HG02884 (cell line): Measurements from ENCODE around the gene UVRAG.

Source experiments
- ATAC-seq: cut with Tn5 transposase; IDR thresholded peaks from one replicate; pipeline ENCODE4 v1.9.1; 2021; ENCODE audit warnings: mild to moderate bottlenecking, moderate library complexity; ENCODE audit not compliant: unreplicated experiment

The UVRAG gene

DNA sequence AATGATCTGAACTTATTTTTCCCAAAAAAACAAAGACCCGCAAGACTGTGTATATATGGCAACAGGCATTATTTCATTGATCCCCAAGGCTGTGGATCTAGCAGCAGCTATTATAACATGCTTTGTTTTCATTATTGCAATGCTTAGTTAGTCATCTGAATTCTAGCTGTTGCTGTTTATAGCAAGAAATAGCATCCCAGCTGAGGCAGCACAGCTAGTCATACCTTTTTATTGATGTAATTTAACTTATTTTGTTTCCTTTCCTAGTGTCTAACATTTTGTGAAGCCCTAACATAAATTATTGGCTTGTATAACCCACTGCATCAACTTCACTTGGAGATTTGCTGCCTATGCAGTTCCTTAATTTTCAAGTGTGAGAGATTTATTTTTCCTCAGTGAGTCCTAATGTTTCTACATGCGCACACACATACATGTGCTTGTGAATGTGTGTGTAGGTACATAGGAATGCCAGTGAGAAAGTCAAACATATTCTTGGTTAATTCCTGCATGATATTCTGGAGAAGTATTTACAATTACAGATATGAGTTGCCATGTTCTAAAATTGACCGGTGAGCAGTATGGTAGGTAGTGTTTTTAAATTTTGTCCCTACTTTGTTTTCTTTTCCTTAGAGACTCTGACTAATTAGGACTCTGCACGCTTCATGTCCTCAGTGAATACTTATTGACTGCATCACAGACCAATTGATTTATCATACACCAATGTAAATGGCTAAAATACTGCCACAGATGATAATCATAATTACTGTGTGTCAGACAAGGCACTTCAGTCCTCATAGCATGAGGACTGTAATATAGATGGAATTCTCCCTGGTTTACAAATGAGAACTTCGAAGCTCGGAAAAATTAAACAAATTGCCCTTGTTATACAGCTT, 272.0 kb downstream of the UVRAG start:
- ATAC-seq: no peak

DNA sequence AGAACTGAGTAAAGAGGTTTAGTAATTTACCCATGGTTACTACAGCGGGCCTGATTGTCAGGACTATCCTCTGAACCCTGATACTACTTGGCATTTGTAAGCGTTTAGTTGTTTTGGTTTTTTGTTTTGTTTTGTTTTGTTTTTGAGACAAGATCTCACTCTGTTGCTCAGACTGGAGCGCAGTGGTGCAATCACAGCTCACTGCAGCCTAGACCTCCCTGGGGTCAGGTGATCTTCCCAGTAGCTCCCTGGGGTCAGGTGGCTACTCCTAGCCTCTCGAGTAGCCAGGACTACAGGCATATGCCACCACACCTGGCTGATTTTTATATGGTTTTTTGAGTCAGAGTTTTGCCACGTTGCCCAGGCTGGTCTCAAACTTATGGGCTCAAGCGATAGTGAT, 272.7 kb downstream of the UVRAG start:
- no peak for ATAC-seq

DNA sequence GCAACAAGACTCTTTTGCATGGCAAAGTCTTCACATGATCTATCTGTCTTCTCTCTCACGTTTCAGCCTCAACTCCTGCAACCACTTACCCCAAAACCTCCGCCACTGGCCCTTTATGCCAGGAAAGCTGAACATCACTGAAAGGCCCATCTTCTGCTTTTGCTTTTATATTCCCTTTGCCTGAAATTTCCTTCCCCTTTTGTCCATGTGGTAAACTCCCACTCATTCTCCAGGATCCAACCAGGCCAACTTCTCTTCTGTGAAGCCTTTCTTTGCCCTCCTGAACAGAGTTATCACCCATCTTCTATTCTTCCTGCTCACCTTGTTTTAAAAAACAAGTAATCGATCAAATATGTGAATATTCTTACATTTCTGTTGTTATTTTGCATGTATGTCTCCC, 273.5 kb downstream of the UVRAG start:
- no peak for ATAC-seq

DNA sequence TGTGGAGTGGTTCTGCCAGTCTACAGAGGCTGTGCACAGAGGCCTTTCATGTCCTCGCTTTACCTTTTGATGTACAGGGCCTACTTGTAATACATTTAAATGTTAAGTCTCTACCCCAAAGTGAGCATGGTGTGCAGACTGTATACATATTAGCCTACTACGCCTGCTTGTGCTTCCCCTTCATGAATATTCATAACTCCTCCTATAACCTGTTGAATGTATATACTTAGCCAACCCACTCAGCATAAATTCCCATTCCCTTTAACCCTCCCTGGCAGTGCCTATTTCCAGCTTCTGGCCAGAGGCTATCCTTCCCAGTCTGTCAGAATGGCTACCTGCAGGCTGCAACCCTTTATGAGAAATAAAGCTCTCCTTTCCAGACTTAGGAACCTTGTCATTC, 275.2 kb downstream of the UVRAG start:
- no peak for ATAC-seq

DNA sequence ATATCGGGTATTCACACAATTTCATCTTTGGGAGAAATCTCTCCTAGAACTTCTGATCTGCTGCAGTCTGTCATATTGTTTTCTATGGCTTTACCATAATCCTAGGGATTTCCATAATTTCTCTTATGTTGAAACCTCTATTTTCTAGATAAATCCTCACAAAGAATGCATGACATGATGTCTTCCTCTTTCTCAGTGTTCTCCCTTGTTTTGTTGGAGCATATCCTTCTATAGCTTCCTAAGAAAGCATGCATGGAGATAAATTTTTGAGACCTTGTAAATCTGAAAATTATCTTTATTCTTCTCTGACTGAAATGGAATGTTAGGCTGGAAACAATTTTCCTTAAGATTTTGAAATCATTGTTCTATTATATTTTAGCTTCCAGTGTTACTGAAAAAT, 275.8 kb downstream of the UVRAG start:
- no peak for ATAC-seq

DNA sequence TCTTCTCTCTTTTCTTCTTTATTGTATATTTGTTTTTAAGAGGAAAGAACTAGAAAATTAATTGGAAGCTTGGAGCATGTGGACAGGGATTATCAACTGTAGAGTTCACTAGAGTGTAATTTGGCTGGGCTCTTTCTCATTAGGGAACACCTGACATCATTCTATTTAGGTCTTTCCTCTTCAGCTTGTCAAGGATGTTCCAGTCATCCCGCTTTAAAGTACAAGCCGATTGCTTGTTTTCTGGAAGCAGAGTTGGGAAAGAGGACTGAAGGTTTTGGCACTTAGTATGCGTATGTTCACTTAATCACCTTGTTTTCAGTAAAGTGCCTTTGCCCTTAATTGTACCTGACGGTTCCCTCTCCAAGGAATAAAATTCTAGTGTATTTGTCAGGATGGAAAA, 279.7 kb downstream of the UVRAG start:
- ATAC-seq: no peak

DNA sequence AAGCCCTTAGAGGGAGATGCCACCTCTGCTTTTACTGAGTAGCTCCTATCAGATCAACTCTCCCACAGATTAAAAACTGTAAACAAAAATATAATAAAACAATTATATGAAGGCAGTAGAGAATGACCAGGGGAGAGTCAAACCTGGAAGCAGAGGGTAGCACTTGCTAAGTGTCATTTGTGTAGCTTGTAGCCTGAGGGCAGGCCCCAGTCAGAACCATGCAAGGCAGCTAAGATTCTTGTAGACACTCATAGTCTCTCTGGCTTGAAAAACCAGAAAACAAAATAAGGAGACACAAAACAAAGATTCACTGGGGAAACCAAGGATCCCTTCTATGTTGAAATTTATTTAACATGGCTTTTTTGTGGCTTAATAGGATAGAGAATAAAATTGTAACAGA, 280.9 kb downstream of the UVRAG start:
- no peak for ATAC-seq

DNA sequence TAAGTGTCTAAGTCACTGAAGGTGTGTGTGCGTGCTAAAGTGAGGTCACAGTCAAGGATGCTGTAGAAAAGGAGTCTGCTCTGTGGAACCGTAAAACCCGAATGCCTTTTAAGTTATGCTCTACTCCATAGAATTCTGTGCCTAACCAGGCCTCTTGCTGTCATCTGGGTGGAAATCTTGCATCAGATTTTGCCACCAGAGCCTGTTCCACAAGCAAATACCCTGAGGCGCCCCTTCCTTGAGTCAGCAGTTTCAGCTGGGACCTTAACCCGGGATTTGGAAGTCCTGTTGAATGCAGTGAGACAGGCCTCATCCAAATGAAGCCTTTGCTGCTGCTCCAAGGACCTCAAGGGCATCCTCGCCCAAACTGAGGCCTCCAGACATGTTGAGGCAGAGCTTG, 281.5 kb downstream of the UVRAG start:
- no peak for ATAC-seq

DNA sequence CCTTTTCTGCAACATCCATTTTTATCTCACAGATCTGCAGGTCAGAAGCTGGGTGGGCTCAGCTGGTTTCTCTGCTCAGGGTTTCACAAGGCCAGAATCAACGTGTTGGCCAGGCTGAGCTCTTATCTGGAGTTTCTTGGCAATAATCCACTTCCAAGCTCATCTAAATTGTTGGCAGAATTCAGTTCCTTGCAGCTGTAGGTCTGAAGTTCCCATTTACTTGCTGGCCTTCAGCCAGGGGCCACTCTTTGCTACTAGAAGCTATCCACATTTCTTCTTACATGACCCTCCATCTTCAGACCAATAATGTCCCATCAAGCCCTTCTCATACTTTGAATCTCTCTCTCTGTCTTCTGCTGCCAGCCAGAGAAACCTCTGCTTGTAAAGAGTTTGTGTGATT, 287.8 kb downstream of the UVRAG start:
- ATAC-seq: no peak

DNA sequence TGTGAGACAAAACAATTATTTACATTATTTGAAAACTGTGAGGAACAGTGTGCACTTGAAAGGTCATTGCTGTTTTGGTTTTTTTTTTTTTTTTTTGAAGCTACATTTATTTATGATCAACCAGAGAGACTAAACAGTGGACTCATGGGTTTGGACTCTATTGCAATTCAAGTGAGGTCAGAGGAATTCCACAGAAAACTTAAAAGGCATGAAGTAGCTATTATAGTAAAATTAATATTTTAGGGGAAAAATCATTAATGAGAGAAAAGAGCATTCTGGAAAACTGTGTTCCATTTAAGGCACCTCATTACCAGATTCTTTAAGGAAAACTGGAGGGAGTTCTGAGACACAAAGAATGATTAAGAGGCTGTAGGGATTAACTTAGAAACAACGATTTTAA, 288.4 kb downstream of the UVRAG start:
- ATAC-seq: no peak

DNA sequence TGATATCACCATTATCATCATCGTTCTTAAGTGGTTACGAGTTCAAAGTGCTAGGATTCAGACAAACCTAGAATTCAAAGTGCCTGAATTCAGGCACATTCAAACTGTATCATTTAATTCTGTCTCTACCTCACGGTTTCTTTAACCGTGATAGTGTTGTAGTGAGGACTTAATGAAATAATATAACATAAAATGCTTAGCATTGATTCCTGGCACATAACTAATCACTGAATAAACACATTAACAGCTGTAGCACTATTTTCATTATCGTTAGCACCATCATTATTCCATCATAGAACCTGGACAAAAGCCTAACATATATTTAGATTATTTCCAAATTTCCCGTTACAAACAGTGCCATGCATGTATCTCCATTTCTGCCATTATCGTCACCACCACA, 289.3 kb downstream of the UVRAG start:
- ATAC-seq: no peak

DNA sequence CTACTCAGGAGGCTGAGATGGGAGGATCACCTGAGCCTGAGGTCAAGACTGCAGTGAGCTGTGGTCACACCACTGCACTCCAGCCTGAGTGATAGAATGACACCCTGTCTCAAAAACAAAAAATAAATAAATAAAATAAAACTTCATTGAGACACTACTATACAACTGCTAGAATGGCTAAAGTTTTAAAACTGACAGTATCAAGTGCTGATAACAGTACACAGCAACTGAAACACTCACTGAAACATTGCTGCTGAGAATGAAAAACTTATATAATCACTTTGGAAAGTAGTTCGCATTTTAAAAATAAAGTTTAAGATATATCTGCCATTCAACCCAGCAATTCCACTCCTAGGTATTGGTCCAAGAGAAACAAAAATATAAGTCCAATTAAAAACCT, 290.6 kb downstream of the UVRAG start:
- no peak for ATAC-seq

DNA sequence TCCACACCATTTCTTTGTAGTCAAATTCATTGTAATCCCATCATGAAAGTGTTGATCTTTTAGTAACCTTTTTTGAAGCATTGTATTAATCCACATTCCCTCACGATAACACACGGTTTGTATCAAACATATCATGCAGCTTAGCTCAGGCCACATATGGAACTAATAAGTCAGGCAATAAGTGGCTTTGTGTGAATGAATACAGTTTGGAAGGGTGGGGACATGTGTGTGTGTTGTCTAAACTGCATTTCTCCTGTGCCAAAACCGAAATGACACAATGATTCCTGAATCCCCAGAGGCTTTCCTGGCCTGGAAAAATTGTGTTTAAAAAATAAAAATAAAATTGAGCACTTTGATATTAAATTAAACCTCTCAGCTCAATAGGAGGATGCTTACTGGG, 293.0 kb downstream of the UVRAG start:
- no peak for ATAC-seq

DNA sequence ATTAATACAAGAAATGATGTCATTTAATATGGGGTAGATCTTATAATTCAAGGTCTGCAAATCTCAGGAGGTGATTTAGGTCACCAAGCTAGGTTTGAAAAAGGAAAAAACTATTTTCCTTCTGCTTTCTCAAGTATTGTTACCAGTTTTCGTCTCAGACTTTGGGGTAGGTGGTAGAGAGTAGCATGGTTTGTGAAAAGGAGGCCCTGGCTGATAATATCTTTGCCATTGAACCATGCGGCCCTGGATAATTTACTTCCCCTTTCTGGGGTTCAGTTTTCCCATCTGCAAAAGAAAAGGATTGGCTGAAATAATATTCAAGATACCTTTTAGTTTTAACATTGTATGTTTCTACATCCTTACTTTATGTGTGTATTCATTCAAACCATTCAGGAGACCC, 299.2 kb downstream of the UVRAG start:
- ATAC-seq: no peak

DNA sequence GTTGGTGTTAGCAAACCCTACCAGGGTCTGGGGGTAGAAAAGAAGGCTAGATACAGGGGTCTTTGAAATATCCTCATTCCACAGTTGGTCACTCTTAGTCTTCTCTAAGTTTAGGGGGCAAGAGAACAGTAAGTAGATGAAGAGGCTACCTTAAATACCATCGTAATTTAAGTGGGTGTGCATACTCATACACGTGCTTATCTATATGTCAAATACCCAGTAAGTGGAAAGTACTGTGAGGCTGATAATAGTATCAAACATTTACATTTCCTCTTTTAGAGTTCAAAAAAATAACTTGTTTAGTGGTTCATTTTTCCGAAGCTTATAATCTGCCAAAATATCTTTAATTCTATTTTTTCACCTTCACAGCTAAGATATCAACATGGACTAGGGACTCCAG, 300.5 kb downstream of the UVRAG start:
- ATAC-seq: no peak

DNA sequence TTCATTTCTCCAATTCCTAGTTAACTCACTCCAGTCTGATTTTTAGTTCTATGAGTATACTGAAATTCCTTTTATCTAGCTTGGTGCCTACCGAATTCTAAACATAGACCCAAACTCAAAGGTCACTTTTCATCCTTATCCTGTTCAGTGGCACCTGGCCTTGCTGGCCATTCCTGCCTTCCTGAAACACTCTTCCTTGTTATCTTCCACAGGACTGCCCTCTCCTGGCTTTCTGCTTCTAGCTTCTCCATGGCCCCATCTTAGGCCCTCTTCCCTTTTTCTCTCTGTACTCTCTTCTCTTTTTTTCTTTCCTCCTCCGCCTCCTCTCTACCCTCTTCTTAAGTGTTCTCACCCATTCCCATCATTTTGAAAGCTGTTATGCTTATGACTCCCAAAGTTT, 304.0 kb downstream of the UVRAG start:
- ATAC-seq: no peak

DNA sequence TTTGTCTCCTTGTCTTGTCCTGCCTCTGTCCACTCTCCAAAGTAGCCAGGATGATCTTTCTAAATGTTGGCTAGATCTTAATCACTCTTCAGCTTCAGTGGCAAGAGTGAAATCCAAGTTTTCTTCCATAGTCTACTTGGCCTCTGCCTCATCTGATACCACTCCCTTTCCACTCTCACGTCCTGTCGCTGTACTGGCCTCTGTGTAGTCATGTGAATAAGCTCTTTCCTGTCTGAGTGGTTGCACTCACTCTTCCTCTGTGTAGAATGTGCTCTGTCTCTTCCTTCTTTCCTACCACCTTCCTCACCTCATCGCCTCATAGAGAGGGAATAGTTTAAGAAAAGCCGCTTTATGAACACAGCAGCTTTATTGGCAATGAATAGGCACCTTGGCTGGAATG, 304.8 kb downstream of the UVRAG start:
- ATAC-seq: no peak

DNA sequence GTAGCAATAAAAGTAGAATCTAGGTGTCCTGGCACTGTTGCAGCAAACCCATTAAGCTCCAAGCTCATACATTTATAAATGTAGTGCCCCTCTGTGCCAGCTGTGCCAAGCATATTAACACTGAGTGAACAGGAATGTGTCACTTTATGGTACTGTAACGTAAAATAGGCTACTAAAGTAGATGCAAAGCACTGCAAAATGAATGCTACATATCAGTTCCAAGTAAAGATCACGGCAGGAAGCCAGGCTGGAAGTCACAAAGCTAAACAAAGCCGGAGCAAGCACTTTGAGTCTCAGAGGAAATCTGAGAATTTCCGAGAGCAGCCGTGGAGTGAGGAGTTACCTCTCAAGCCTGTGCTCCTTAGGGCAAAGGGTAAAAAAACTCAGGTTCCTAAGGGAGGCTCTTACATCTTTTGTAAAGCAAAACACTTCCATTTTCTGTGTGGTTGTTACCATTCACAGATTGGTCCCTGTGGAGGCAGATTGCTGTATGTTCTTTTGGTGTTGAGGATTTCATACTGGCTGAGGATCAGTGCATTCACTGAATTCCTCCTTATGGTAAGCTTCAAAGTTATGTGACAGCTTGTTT, 305.6 kb downstream of the UVRAG start:
- ATAC-seq: no peak

DNA sequence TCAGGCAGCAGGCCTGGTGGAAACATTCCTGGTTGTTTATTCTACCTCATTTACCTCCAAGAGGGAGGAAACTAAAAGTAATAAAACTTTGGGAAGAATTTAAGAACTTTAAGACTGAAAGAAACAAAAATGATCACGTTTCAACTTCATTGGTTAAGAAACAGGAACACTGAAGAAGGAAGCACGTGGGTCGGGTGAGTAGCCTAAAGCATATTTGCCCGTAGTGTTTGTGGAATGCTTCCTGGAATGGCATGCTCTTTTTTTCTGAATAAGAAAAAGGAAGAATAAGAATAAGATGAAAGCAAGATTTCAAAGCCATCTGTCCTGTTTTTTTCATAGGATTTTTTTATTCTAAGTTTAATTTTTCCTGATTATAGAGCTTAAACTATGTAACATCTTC, 308.2 kb downstream of the UVRAG start:
- ATAC-seq: no peak

DNA sequence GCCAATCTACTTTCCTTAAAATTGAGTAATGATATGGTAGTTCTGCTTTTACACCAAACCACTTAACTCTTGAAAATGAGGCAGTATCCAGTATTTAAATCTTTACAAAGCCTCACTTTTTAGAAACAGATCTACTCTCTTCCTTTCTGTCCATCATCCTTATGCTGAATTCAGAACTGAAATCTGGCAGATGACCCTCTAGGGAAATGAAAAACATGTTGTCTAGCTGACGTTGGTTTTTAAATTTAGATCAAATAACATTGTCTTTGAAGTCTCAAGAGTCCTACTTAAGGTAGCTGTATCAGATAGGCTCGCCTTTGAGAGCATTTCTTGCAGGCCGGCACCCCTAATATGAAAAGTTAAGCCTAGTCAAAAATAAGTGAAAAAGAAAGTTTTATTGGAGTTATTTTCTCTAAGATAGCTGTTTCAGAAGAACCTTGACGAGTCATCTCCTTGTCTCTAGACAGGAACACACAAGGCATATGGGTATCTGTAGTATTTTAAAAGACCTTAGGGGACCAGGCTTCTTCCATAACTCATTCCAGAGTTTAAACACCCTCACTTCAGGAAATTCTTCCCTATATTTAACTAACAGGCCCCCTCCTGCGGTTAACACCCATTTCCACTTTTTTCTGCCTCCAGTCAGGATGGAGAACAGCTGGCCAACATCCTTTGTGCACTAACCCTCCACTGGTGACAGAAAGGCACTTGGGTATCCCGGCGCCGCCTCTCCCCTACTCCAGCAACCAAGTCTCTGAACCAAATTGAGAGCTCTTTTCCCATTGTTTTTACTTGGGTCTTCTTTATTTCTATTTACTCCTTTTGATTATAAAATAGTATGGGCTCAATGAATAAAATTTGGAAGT, 310.1 kb downstream of the UVRAG start:
- no peak for ATAC-seq

DNA sequence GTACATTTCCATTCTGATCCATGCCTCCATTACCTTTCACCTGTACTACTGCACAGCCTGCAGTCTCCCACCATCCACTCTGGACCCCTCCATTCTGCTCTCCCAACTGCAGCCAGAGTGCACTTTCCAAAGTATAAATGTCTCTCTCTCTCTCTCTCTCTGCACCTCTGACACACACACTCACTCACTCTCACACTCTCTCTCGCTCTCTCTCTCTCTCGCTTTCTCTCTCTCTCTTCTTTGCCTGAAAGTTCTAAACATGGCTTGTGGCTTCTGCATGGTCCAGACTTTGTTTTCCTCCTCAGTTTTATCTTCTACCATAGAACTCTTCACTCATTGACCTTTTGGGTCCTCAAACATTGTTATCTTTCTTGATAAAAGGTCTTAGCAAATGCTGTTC, 314.7 kb downstream of the UVRAG start:
- no peak for ATAC-seq

DNA sequence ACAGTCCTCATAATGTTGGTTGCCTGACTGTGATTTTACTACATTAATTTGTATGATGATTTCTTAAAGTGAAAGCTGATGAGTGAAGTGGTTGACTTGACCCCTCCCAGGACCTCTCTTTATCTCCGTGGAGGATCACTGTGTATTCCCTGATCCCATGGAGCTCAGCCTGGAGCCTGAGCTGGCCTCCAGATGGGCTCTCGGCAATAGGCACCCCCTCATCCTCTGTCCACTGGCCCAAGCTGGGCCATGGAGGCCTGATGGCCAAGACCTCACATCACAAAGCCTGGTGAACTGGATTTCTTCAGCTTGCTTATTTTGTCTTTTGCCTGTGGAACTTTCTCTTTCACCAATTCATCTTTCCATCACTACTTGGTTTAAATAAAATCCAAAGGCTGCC, 316.1 kb downstream of the UVRAG start:
- no peak for ATAC-seq
